GM19023 (cell line): ENCODE data around the gene MRFAP1L1.

Experiments
- ATAC-seq: cut with Tn5 transposase; IDR thresholded peaks from one replicate; pipeline ENCODE4 v1.9.1; 2021; ENCODE audit warnings: mild to moderate bottlenecking, moderate library complexity; ENCODE audit not compliant: unreplicated experiment

The MRFAP1L1 gene

GRCh38 chr4:6663596-6664393 lies 45.9 kb downstream of the MRFAP1L1 start:
- ATAC-seq, result no peak

- ATAC-seq, result no peak
Observed at GRCh38 chr4:6662591-6662990, 47.1 kb downstream of the MRFAP1L1 start.

GRCh38 chr4:6660430-6660829 lies 49.2 kb downstream of the MRFAP1L1 start:
- no peak for ATAC-seq

- ATAC-seq, result no peak
Observed at GRCh38 chr4:6659897-6660296, 49.8 kb downstream of the MRFAP1L1 start.

- ATAC-seq, result peak; percentile 71
Observed at GRCh38 chr4:6658597-6659075, 51.0 kb downstream of the MRFAP1L1 start.

- ATAC-seq, result no peak
Observed at GRCh38 chr4:6658209-6658595, 51.5 kb downstream of the MRFAP1L1 start.
